ENCODE measurements around the gene SCGB3A1. TPM values are rescaled to one million over a fixed set of nuclear protein-coding genes. Genes with fewer than 3 reads are reported as not detected.

SCGB3A1 gene
- total and polyA plus RNA-seq, 8 donors = 0.43 to 15.5 (median 3.2) TPM

- no peaks in the 10 kb centered on the region for H3K9me3 ChIP-seq
- 68 to 77% methylated on average over 44 of the region's 44 CpGs for WGBS, 2 donors
- no peak overlapping the region for H3K4me3 ChIP-seq
- H3K4me1 ChIP-seq = no peaks in the 10 kb centered on the region
- FAIRE-seq = no peak
- no peak for ATAC-seq
- no peak for TF ChIP-seq CTCF (IDR thresholded peaks at IDR 0.05)
- H3K27me3 ChIP-seq = no peaks in the 10 kb centered on the region
- no peaks in the 10 kb centered on the region for H3K36me3 ChIP-seq
- peak in 2 of 6 donors; percentile 9 to 53 for DNase-seq
- H3K27ac ChIP-seq = no peak overlapping the region
- intact Hi-C loops (cut with DNase I) = no loop called here
Measured at GRCh38 chr5:180628827-180629750, 37.8 kb upstream of the SCGB3A1 start.

GRCh38 chr5:180628211-180628610 is 36.9 kb upstream of the SCGB3A1 start:
- no peaks in the 10 kb centered on the region for H3K4me1 ChIP-seq
- ATAC-seq = no peak
- no peaks in the 10 kb centered on the region for H3K36me3 ChIP-seq
- TF ChIP-seq CTCF (IDR thresholded peaks at IDR 0.05) = no peak
- FAIRE-seq = no peak
- H3K27me3 ChIP-seq = no peaks in the 10 kb centered on the region
- peak in 2 of 6 donors; percentile 4 to 30 for DNase-seq
- WGBS, 2 donors = 68 to 76% methylated on average over 14 of the region's 14 CpGs
- no peak overlapping the region for H3K27ac ChIP-seq
- H3K9me3 ChIP-seq = no peaks in the 10 kb centered on the region
- no peak overlapping the region for H3K4me3 ChIP-seq
- intact Hi-C loops (cut with DNase I) = no loop called here

GRCh38 chr5:180627386-180628120 is 36.3 kb upstream of the SCGB3A1 start:
- DNase-seq (peak in 2 of 6 donors; percentile 7 to 28), ATAC-seq (no peak), FAIRE-seq (no peak)
- no peak overlapping the region for H3K4me3 ChIP-seq
- WGBS, 2 donors = 72 to 81% methylated on average over 12 of the region's 12 CpGs
- no peaks in the 10 kb centered on the region for H3K9me3 ChIP-seq
- TF ChIP-seq CTCF (IDR thresholded peaks at IDR 0.05) = no peak
- H3K36me3 ChIP-seq = no peaks in the 10 kb centered on the region
- no peak overlapping the region for H3K27ac ChIP-seq
- H3K27me3 ChIP-seq = no peaks in the 10 kb centered on the region
- no peaks in the 10 kb centered on the region for H3K4me1 ChIP-seq
- intact Hi-C loops (cut with DNase I) = no loop called here

- TF ChIP-seq CTCF (IDR thresholded peaks at IDR 0.05) = no peak
- WGBS, 2 donors = 60 to 70% methylated on average over 15 of the region's 15 CpGs
- Histone ChIP-seq H3K4me1 (no peaks in the 10 kb centered on the region), H3K27me3 (no peaks in the 10 kb centered on the region), H3K27ac (no peak overlapping the region), H3K4me3 (no peak overlapping the region), H3K36me3 (no peaks in the 10 kb centered on the region), H3K9me3 (no peaks in the 10 kb centered on the region)
- ATAC-seq = no peak
- DNase-seq = peak in 2 of 6 donors; percentile 6 to 53
- FAIRE-seq = no peak
- intact Hi-C loops (cut with DNase I) = no loop called here
Measured at GRCh38 chr5:180626661-180627385, 35.5 kb upstream of the SCGB3A1 start.

All from pancreas (tissue), 10 donors.